ENCODE data around the gene KRTAP4-1.
"Not testable (repeated sequence)": the region's sequence is repeated elsewhere in the genome, so short reads cannot be mapped to it uniquely, and the experiment has no call there.

The KRTAP4-1 gene

GRCh38 chr17:41171886-41172285, 12.8 kb downstream of the KRTAP4-1 start:
- no peak for DNase-seq (ENCODE audit: low read depth, low spot score)

- DNase-seq (ENCODE audit: low read depth, low spot score), result no peak
Measured at GRCh38 chr17:41168121-41168520, 16.6 kb downstream of the KRTAP4-1 start, which contains the start of gene KRTAP4-3. Gene KRTAP4-3 (minus strand): TSS chr17:41168221. CDS start chr17:41168172, 49 bp downstream.

DNA sequence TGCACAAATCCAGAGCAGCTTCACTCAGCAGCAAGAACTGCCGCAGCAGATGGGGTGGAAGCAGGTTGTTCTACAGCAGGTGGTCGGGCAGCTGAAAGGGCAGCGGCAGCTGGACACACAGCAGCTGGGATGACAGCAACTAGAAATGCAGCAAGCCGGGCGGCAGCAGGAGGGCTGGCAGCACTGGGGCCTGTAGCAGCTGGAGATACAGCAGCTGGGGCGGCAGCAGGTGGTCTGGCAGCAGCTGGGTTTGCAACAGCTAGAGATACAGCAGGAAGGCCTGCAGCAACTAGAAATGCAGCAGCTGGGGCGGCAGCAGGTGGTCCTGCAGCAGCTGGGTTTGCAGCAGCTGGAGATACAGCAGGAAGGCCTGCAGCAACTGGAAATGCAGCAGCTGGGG, 17.1 kb downstream of the KRTAP4-1 start:
- no peak for DNase-seq (ENCODE audit: low read depth, low spot score)

DNA sequence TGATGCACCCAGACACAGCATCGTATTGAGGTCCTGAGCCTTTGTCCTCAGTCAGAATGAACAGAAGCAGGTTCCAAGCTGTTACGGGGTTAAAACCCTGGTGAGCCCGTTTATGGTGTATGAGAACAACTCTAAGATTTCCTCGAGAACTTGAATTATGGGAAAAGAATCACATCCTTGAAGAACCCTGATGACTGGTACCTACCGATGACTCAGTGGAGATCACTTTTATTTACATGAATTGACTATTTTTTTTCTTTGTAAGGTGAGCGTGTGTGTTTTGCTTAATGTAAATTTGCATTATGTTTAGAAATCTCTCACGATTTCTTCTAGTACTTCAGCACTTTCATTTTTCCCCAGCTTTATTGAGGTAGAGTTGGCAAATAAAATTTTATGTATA, 20.9 kb downstream of the KRTAP4-1 start:
- no peak for DNase-seq (ENCODE audit: low read depth, low spot score)

DNA sequence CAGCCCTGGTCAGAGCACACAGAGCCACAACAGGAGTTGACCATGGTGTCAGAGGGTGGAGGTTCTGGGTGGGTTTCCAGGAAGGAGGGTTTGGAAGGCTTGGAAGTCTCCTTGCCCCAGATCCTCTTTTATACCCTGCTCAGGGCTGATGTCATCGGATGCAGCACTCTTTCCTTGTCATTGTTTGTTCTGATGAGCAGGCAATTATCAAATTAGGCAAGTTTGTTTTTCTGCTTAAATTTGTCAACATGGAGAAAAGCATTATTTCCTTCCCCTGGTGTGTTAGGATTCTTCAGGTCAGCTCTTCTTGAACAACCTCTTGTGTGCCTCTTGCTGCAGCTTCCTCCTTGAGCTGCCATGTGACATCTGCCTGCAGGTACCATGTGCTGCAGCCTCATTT, 24.1 kb downstream of the KRTAP4-1 start, which contains the start of gene KRTAP4-4:
Gene KRTAP4-4, minus strand, starts transcription at position 101 of the 400 bp plus-strand sequence. Its CDS starts 57 bp downstream, at position 44.
- no peak for DNase-seq (ENCODE audit: low read depth, low spot score)

GRCh38 chr17:41160190-41160589, 24.5 kb downstream of the KRTAP4-1 start:
- not testable (repeated sequence) for DNase-seq (ENCODE audit: low read depth, low spot score)

- no peak for DNase-seq (ENCODE audit: low read depth, low spot score)
Measured at GRCh38 chr17:41153856-41154255, 30.9 kb downstream of the KRTAP4-1 start.

DNA sequence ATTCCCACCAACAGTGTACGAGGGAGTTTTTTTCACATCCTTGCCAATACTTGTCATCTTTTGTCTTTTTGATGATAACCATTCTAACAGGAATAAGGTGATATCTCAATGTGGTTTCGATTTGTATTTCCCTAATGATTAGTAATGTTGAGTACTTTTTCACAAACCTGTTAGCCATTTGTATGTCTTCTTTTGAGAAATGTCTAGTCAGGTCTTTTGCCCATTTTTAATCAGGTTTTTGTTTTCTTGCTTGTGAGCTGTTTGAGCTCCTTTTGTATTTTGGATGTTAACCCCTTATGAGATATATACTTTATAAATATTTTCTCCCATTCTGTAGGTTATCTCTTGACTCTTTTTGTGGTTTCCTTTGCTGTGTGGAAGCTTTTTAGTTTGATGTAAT, 33.2 kb downstream of the KRTAP4-1 start:
- no peak for DNase-seq (ENCODE audit: low read depth, low spot score)

DNA sequence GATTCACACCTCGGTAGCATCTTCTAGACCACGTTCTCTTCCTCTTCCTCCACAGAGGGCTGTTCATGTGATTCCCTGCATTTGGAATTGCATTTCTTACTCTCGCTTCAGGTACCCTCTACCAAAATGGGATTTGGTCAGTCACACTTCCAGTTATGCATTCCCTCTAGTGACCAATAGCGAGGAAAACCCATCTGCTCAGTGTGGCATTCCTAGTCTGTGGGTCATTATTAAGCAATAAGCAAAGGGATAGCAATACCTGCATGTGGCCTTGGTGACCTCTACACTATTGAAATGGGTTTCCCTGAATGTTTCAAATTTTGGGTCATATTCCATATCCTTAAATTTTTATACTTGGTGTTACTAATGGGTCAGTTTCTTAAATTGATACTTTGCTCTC, 34.7 kb downstream of the KRTAP4-1 start:
- no peak for DNase-seq (ENCODE audit: low read depth, low spot score)

GRCh38 chr17:41149652-41149985, 35.1 kb downstream of the KRTAP4-1 start, which contains the start of gene KRTAP4-5:
Gene KRTAP4-5 (minus strand): TSS chr17:41149825. CDS start chr17:41149767, 58 bp downstream.
- no peak for DNase-seq (ENCODE audit: low read depth, low spot score)

GRCh38 chr17:41148971-41149651, 35.6 kb downstream of the KRTAP4-1 start:
- DNase-seq (ENCODE audit: low read depth, low spot score), result not testable (repeated sequence)

DNA sequence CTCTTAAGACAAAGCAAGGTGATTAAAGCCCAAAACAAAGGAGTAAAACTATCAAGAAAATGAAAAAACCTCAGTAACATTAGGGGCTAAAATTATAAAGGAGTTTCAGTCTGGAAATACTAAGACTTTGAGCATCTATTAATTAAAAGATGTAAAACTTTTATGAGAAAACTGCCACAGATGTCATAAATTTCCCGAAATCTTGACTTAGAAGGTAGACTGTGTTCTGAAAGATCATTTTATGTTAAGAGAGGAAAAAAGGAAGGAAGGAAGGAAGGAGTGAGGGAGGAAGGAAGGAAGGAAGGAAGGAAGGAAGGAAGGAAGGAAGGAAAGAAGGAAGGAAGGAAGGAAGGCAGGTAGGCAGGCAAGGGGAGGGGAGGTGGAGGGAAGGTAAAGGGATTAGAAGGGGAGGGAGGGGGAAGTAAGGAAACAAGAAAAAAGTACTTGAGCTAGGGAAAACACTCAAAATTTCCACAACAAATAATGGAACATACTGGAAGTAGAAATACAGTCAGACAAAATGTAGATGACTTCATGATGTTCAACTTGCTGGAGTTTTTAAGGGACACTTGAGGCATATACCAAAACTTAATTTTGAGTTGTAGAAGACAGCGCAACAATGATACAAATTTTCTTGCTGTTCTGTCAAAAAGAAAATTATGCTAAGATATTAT, 37.0 kb downstream of the KRTAP4-1 start:
- no peak for DNase-seq (ENCODE audit: low read depth, low spot score)

DNA sequence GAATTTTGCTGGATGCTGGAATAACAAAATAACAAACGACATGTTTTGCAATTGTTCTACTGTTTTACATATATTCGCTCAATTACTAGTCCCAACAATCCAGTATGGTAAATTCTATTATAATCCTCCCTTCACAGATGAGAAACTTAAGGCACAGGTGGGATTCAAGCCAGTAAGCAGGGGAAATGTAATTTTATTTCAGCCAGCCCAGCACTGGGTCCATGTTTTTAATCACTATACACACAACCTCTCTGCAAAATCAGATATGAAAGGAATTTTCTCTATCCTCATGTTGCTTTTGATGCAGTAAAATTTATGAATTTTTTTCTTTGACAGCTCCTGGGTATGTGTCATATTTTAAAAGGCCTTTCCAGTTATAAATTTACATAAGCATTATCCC, 39.5 kb downstream of the KRTAP4-1 start:
- no peak for DNase-seq (ENCODE audit: low read depth, low spot score)

GRCh38 chr17:41144846-41145245, 39.9 kb downstream of the KRTAP4-1 start:
- DNase-seq (ENCODE audit: low read depth, low spot score), result no peak

- DNase-seq (ENCODE audit: low read depth, low spot score), result no peak
Measured at GRCh38 chr17:41141361-41141760, 43.4 kb downstream of the KRTAP4-1 start.

DNA sequence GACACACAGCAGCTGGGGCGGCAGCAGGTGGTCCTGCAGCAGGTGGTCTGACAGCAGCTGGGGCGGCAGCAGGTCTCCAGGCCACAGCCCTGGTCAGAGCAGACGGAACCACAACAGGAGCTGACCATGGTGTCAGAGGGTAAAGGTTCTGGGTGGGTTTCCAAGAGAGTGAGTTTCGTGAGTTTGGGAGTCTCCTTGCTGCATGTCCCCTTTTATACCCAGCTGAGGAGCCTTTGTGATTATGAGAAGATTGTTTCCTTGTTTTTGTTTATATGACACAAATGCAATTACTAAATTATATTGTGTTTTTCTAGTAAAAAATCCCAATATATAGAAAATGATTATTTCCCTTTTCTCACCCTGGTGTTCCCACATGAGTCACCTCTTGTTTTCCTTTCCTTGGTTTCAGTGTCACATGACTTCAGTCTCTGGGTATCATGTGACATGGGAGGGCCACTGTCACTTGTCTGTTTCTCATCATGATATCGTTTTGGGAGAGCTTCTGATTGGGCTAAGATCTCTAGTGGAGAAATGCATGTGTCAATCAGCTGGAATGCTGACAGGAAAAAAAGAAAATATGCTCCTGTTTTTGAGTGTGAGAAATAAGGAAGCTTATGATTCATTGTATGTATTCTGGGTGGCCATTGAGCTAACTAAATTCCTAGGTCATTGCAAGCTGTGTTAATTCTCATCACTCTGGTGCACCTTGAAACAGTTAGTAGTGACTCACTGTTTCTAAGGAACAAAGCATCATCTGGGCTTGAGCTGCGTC, 44.2 kb downstream of the KRTAP4-1 start, which contains the start of gene KRTAP4-6:
Gene KRTAP4-6, minus strand, starts transcription at position 185 of the 772 bp plus-strand sequence. Its CDS starts 57 bp downstream, at position 128.
- no peak for DNase-seq (ENCODE audit: low read depth, low spot score)

- not testable (repeated sequence) for DNase-seq (ENCODE audit: low read depth, low spot score)
Measured at GRCh38 chr17:41139865-41140264, 44.8 kb downstream of the KRTAP4-1 start.

Data from brain pericyte (primary cell).